ENCODE measurements around the gene HPCAL1.

DNA sequence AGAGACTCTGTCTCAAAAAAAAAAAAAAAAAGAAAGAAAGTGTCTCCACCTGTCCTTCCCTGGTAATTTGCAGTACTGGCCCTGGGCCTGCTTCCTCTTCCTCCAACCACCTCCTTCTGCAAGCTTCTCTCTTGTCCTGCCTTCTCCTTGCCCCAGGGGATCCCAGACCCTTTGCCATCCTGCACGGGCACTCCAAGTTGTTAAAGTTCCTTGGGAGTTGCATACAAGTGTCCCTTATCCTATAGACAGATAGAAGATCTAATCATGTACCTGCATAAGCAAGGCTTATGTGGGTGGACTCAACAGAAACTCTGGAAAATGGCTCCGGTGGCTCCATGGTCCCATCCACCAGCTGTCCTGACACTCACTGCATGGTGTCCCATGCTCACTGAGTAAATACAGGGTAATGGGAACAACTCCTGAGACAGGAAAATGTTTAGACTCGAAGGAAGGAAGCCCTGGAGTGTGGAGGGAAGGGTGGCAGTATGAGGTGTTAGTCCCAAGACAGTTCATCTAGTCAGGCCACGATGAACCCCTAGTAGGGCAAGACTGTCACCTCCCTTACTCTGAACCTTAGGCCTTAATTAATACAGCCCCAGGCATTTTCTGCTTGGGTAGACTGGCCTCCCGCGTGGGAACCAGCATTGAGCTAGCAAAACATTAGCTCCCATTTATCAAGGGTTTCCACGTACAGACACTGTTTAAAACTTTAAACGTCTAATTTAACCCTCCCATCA lies 128.3 kb downstream of the HPCAL1 start:
- TF ChIP-seq, protein P1, sequence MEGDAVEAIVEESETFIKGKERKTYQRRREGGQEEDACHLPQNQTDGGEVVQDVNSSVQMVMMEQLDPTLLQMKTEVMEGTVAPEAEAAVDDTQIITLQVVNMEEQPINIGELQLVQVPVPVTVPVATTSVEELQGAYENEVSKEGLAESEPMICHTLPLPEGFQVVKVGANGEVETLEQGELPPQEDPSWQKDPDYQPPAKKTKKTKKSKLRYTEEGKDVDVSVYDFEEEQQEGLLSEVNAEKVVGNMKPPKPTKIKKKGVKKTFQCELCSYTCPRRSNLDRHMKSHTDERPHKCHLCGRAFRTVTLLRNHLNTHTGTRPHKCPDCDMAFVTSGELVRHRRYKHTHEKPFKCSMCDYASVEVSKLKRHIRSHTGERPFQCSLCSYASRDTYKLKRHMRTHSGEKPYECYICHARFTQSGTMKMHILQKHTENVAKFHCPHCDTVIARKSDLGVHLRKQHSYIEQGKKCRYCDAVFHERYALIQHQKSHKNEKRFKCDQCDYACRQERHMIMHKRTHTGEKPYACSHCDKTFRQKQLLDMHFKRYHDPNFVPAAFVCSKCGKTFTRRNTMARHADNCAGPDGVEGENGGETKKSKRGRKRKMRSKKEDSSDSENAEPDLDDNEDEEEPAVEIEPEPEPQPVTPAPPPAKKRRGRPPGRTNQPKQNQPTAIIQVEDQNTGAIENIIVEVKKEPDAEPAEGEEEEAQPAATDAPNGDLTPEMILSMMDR (IDR thresholded peaks at IDR 0.05), result no peak
- no peak for TF ChIP-seq EZH2 (IDR thresholded peaks at IDR 0.05; ENCODE audit: borderline replicate concordance, insufficient read depth, low read depth, low read length, poor library complexity, severe bottlenecking)
